SU-DHL-6 (cell line): ENCODE results near the gene DGLUCY.
"Not testable (repeated sequence)": the region's sequence is repeated elsewhere in the genome, so short reads cannot be mapped to it uniquely, and the experiment has no call there.

Source experiments
- H2AFZ ChIP-seq: fragments of 200-600 bp; sonication (generic); 2 replicates; pipeline ENCODE4 v1.6.1; 2014; ENCODE audit warnings: low read depth, mild to moderate bottlenecking, moderate library complexity, mixed read lengths, antibody characterized with exemption, low read length; ENCODE audit not compliant: severe bottlenecking
- H3F3A ChIP-seq: fragments of 200-600 bp; shearing (Covaris generic); 2 replicates; pipeline ENCODE4 v1.6.0; 2016; ENCODE audit warnings: antibody characterized with exemption, mild to moderate bottlenecking; ENCODE audit not compliant: insufficient read depth
- H3K27ac ChIP-seq: fragments of 200-600 bp; sonication (generic); 2 replicates; pipeline ENCODE4 v1.5.1; 2016; ENCODE audit warnings: low read depth, mild to moderate bottlenecking, low read length, moderate library complexity, mixed read lengths
- H3K27me3 ChIP-seq: fragments of 200-600 bp; sonication (generic), shearing (Covaris generic); 2 replicates; pipeline ENCODE4 v1.6.0; 2014; ENCODE audit warnings: mild to moderate bottlenecking, low read length
- H3K36me3 ChIP-seq: fragments of 200-600 bp; sonication (generic); 2 replicates; pipeline ENCODE4 v1.6.1; 2014; ENCODE audit warnings: mild to moderate bottlenecking, low read length, mixed read lengths
- H3K4me2 ChIP-seq: fragments of 300-600, 200-600 bp; shearing (Covaris generic), sonication (generic); 2 replicates; pipeline ENCODE4 v1.6.0; 2014; ENCODE audit warnings: low read length, low read depth, mild to moderate bottlenecking; ENCODE audit not compliant: poor library complexity, severe bottlenecking
- H3K4me3 ChIP-seq: fragments of 200-600 bp; sonication (generic); 2 replicates; pipeline ENCODE4 v1.5.1; 2014; ENCODE audit warnings: antibody characterized with exemption, low read length, mild to moderate bottlenecking, mixed read lengths; ENCODE audit not compliant: insufficient read depth, poor library complexity, severe bottlenecking
- H3K79me2 ChIP-seq: fragments of 200-600 bp; sonication (generic); 2 replicates; pipeline ENCODE4 v1.6.1; 2014; ENCODE audit warnings: mild to moderate bottlenecking, low read length, moderate library complexity; ENCODE audit not compliant: insufficient read depth
- H3K9ac ChIP-seq: fragments of 200-600 bp; sonication (generic); 2 replicates; pipeline ENCODE4 v1.7.0; 2014; ENCODE audit warnings: mild to moderate bottlenecking, low read length
- H3K9me2 ChIP-seq: fragments of 200-600 bp; sonication (generic); replicated peaks from 2 replicates; pipeline ENCODE4 v1.6.1; 2014; ENCODE audit warnings: low read length; ENCODE audit not compliant: insufficient read depth
- H3K9me3 ChIP-seq: fragments of 200-600 bp; sonication (generic); 2 replicates; pipeline ENCODE4 v1.6.1; 2014; ENCODE audit warnings: low read length, mixed read lengths; ENCODE audit not compliant: insufficient read depth
- H4K20me1 ChIP-seq: fragments of 200-600 bp; sonication (generic); 2 replicates; pipeline ENCODE4 v1.6.1; 2014; ENCODE audit warnings: low read depth, mild to moderate bottlenecking, antibody characterized with exemption, low read length, moderate library complexity, mixed read lengths
- CTCF ChIP-seq: fragments of 200-600 bp; sonication (generic); IDR thresholded peaks from one replicate; pipeline ENCODE4 v1.5.1; 2017; ENCODE audit warnings: antibody characterized with exemption, mild to moderate bottlenecking, low read length, moderate library complexity; ENCODE audit not compliant: insufficient read depth, poor library complexity, severe bottlenecking
- EZH2phosphoT487 ChIP-seq: fragments of 200-600 bp; sonication (generic), shearing (Covaris generic); conservative IDR thresholded peaks from 2 replicates; pipeline ENCODE4 v1.6.1; 2018; ENCODE audit warnings: mild to moderate bottlenecking, antibody characterized with exemption, low read length, moderate library complexity, mixed read lengths

Gene DGLUCY

DNA sequence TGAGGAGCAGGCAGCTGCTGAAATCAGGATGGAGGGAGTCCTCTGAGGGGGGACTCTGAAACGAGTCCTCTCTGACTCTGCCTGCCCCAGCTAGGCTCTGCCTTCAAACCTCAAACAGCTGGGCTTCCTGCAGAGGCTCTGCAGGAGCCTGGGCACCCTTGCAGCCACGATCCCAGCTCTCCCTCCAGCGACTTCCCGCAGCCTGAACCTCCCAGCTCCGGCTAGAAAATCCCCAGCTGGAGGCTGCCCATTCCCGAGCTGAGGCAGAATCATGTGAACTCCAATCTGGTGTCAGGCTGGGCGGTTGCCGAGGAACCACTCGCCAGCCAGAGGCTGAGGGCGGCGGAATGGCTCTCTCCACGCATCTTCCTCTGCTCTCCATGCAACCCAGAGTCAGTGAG lies 130.6 kb downstream of the DGLUCY start, which contains the start of gene GPR68:
Gene GPR68 (minus strand): TSS at position 204 of the 401 bp plus-strand sequence. CDS start 9,654 bp downstream, outside the sequence.
- Histone ChIP-seq H3K27ac (peak within 1 kb of the TSS; percentile 54), H3K4me3 (peak within 1 kb of the TSS; percentile 7), H3K9me3 (no peaks in the 10 kb centered on the region), H3F3A (0 out of 2 replicates have a peak, but pooled peaks cover 4% of the 10 kb centered on the region), H3K36me3 (no peaks in the 10 kb centered on the region), H3K9me2 (no peaks in the 10 kb centered on the region), H2AFZ (no peak within 1 kb of the TSS), H3K4me2 (peak within 1 kb of the TSS; percentile 49), H4K20me1 (no peaks in the 10 kb centered on the region), H3K9ac (peak within 1 kb of the TSS; percentile 24), H3K27me3 (no peaks in the 10 kb centered on the region), H3K79me2 (no peaks in the 10 kb centered on the region)
- TF ChIP-seq EZH2phosphoT487 (no peak), CTCF (no peak)

GRCh38 chr14:91245029-91245428 lies 131.2 kb downstream of the DGLUCY start:
- Histone ChIP-seq H3K4me2 (no peak overlapping the region), H3F3A (0 out of 2 replicates have a peak, but pooled peaks cover 4% of the 10 kb centered on the region), H3K27ac (no peak overlapping the region), H3K36me3 (no peaks in the 10 kb centered on the region), H3K9me2 (no peaks in the 10 kb centered on the region), H4K20me1 (no peaks in the 10 kb centered on the region), H3K79me2 (no peaks in the 10 kb centered on the region), H3K9ac (no peak overlapping the region), H2AFZ (no peak overlapping the region), H3K9me3 (no peaks in the 10 kb centered on the region), H3K4me3 (no peak overlapping the region), H3K27me3 (no peaks in the 10 kb centered on the region)
- TF ChIP-seq CTCF (no peak), EZH2phosphoT487 (no peak)

GRCh38 chr14:91245616-91246015 lies 131.7 kb downstream of the DGLUCY start:
- H3K9ac ChIP-seq, result not testable (repeated sequence)

DNA sequence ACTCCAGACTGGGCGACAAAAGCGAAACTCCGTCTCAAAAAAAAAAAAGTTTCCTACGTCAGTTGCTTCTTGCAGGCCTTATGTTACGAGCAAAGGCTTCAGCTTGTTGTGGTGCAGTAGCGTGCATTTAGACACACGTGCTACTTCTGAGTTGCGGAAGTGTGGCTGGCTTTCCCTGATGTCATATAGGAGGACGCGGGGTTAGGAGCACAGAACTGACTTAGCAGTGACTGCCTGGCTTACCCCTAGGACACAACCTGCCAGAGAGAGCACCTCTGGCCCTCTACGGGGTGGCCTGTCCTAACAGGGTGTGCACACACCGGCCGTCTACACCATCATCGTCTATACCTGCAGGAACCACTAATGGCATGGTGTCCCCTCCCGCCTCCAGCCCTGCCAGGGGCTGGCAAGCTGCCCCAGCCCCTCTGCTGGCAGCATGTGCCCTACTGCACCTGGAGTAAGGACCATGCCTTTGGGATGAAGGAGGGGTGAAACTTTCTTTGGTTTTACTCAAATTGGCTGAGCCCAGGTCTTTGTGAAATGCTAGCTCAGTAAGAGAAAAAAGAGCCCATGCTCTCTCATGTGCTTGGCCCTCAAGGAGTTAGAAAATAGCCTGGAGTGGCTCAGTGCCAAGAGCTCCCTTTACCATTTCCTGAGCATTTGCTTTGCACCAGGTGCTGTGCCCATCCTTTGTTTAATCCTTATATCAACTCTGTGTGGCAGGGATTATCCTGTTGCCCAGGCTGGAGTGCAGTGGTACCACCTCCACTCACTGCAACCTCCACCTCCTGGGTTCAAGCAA lies 132.4 kb downstream of the DGLUCY start:
- Histone ChIP-seq H3K4me3 (no peak overlapping the region), H3K9ac (no peak overlapping the region), H3K9me2 (no peaks in the 10 kb centered on the region), H4K20me1 (no peaks in the 10 kb centered on the region), H3F3A (peaks cover 4% of the 10 kb centered on the region; the same call in 1 of the 2 replicates), H2AFZ (no peak overlapping the region), H3K79me2 (no peaks in the 10 kb centered on the region), H3K9me3 (no peaks in the 10 kb centered on the region), H3K27ac (no peak overlapping the region), H3K4me2 (no peak overlapping the region), H3K36me3 (no peaks in the 10 kb centered on the region), H3K27me3 (no peaks in the 10 kb centered on the region)
- TF ChIP-seq EZH2phosphoT487, result no peak
- no peak for TF ChIP-seq CTCF

More at GRCh38 chr14:91245616-91246015, 131.7 kb downstream of the DGLUCY start:
- not testable (repeated sequence) for H3K27ac ChIP-seq, H3K36me3 ChIP-seq, H3K79me2 ChIP-seq, H3K9me3 ChIP-seq, H2AFZ ChIP-seq, H4K20me1 ChIP-seq, H3K4me2 ChIP-seq, H3F3A ChIP-seq, H3K9me2 ChIP-seq, H3K27me3 ChIP-seq, H3K4me3 ChIP-seq
